ENCODE results near the gene ADARB1.
A peak's percentile ranks its signal among the peaks of the same experiment; 100 is the strongest.

The ADARB1 gene

GRCh38 chr21:45048026-45048698, 26.2 kb upstream of the ADARB1 start:
- TF ChIP-seq CTCF (IDR thresholded peaks at IDR 0.05): no peak
- Histone ChIP-seq H3K4me3 (peak overlapping the region; percentile 22), H3K27ac (peak overlapping the region; percentile 83 to 90)
- no peak for DNase-seq (ENCODE audit: low spot score)

GRCh38 chr21:45048968-45049367, 25.4 kb upstream of the ADARB1 start:
- H3K27ac ChIP-seq: peak overlapping the region; percentile 83 to 90
- no peak for DNase-seq (ENCODE audit: low spot score)
- TF ChIP-seq CTCF (IDR thresholded peaks at IDR 0.05): no peak
- H3K4me3 ChIP-seq: no peak overlapping the region

GRCh38 chr21:45049714-45050344, 24.6 kb upstream of the ADARB1 start:
- Histone ChIP-seq H3K27ac (peak overlapping the region; percentile 90 to 95), H3K4me3 (no peak overlapping the region)
- no peak for TF ChIP-seq CTCF (IDR thresholded peaks at IDR 0.05)
- DNase-seq (ENCODE audit: low spot score): no peak

- peak; percentile 91 for DNase-seq (ENCODE audit: low spot score)
- Histone ChIP-seq H3K27ac (peak overlapping the region; percentile 90 to 95), H3K4me3 (no peak overlapping the region)
- TF ChIP-seq CTCF (IDR thresholded peaks at IDR 0.05): no peak
These were observed 24.0 kb upstream of the ADARB1 start for GRCh38 chr21:45050345-45050796.

GRCh38 chr21:45050797-45051489, 23.4 kb upstream of the ADARB1 start:
- no peak for TF ChIP-seq CTCF (IDR thresholded peaks at IDR 0.05)
- peak overlapping the region; percentile 90 to 95 for H3K27ac ChIP-seq
- no peak for DNase-seq (ENCODE audit: low spot score)
- no peak overlapping the region for H3K4me3 ChIP-seq

- Histone ChIP-seq H3K4me3 (no peak overlapping the region), H3K27ac (peak overlapping the region; percentile 90 to 95)
- TF ChIP-seq CTCF (IDR thresholded peaks at IDR 0.05): no peak
- no peak for DNase-seq (ENCODE audit: low spot score)
These were observed 22.6 kb upstream of the ADARB1 start for GRCh38 chr21:45051580-45052434.
